GM21528 (cell line): ENCODE results near the gene PCLO.
"Not testable (repeated sequence)": the region's sequence is repeated elsewhere in the genome, so short reads cannot be mapped to it uniquely, and the experiment has no call there.

Experiments
- ATAC-seq: cut with Tn5 transposase; IDR thresholded peaks from one replicate; pipeline ENCODE4 v1.9.1; 2021; ENCODE audit warnings: mild to moderate bottlenecking, moderate library complexity; ENCODE audit not compliant: unreplicated experiment, low FRiP score

The PCLO gene

GRCh38 chr7:82745820-82746219, 416.9 kb downstream of the PCLO start:
- no peak for ATAC-seq

GRCh38 chr7:82745117-82745516, 417.6 kb downstream of the PCLO start:
- ATAC-seq, result no peak

GRCh38 chr7:82742163-82742562, 420.5 kb downstream of the PCLO start:
- ATAC-seq, result no peak

GRCh38 chr7:82741493-82741892, 421.2 kb downstream of the PCLO start:
- ATAC-seq, result no peak

GRCh38 chr7:82740246-82740848, 422.3 kb downstream of the PCLO start:
- no peak for ATAC-seq

GRCh38 chr7:82736633-82737032, 426.1 kb downstream of the PCLO start:
- ATAC-seq, result no peak

- ATAC-seq, result no peak
Observed at GRCh38 chr7:82732677-82733076, 430.0 kb downstream of the PCLO start.

- ATAC-seq, result no peak
Observed at GRCh38 chr7:82729172-82730030, 433.3 kb downstream of the PCLO start.

GRCh38 chr7:82726038-82726800, 436.5 kb downstream of the PCLO start:
- ATAC-seq, result no peak

GRCh38 chr7:82723411-82723810, 439.3 kb downstream of the PCLO start:
- ATAC-seq, result no peak

GRCh38 chr7:82722946-82723345, 439.7 kb downstream of the PCLO start:
- ATAC-seq, result no peak

GRCh38 chr7:82715344-82715743, 447.3 kb downstream of the PCLO start:
- no peak for ATAC-seq

GRCh38 chr7:82714883-82715282, 447.8 kb downstream of the PCLO start:
- no peak for ATAC-seq

GRCh38 chr7:82713506-82713905, 449.2 kb downstream of the PCLO start:
- no peak for ATAC-seq

GRCh38 chr7:82706344-82706743, 456.3 kb downstream of the PCLO start:
- not testable (repeated sequence) for ATAC-seq

GRCh38 chr7:82705517-82706260, 457.0 kb downstream of the PCLO start:
- no peak for ATAC-seq

- no peak for ATAC-seq
Observed at GRCh38 chr7:82704121-82704520, 458.6 kb downstream of the PCLO start.
